Measurements from ENCODE around the gene PITPNB. TPM values are rescaled to one million over a fixed set of nuclear protein-coding genes. Genes with fewer than 3 reads are reported as not detected.

The PITPNB gene
- total and polyA plus RNA-seq, 11 donors: 13.6 to 84.7 (median 46.7) TPM

GRCh38 chr22:27867953-27868731, 50.9 kb downstream of the PITPNB start:
- H3K27ac ChIP-seq: peak overlapping the region; percentile 18 to 87 (median 70)
- ATAC-seq (peak in 2 of 4 donors; percentile 2 to 6), DNase-seq (no peak)
- H3K9me3 ChIP-seq: peaks cover 0 to 6% (median 0%) of the 10 kb centered on the region in 12 donors
- no peak for TF ChIP-seq POLR2A (IDR thresholded peaks at IDR 0.05)
- no peak for TF ChIP-seq CTCF (IDR thresholded peaks at IDR 0.05)
- WGBS, 4 donors: 70 to 72% (median 71%) methylated on average over 5 of the region's 5 CpGs
- H3K36me3 ChIP-seq: peaks cover 0 to 46% (median 20%) of the 10 kb centered on the region in 9 donors
- intact Hi-C loops (cut with DNase I): no loop called here
- no peak overlapping the region for H3K4me3 ChIP-seq
- peaks cover 7 to 75% (median 47%) of the 10 kb centered on the region in 12 donors for H3K4me1 ChIP-seq
- H3K27me3 ChIP-seq: no peaks in the 10 kb centered on the region

GRCh38 chr22:27867085-27867952, 51.7 kb downstream of the PITPNB start:
- no peaks in the 10 kb centered on the region for H3K27me3 ChIP-seq
- H3K4me1 ChIP-seq: peaks cover 6 to 73% (median 45%) of the 10 kb centered on the region in 12 donors
- intact Hi-C loops (cut with DNase I): no loop called here
- H3K36me3 ChIP-seq: peaks cover 0 to 38% (median 16%) of the 10 kb centered on the region in 9 donors
- H3K4me3 ChIP-seq: no peak overlapping the region
- H3K9me3 ChIP-seq: peaks cover 0 to 6% (median 0%) of the 10 kb centered on the region in 12 donors
- no peak for TF ChIP-seq POLR2A (IDR thresholded peaks at IDR 0.05)
- DNase-seq: no peak
- ATAC-seq: peak in 3 of 4 donors; percentile 39 to 48 (median 40)
- peak overlapping the region; percentile 13 to 87 (median 70) for H3K27ac ChIP-seq
- WGBS, 4 donors: 31 to 42% (median 34%) methylated on average over 4 of the region's 4 CpGs

- Histone ChIP-seq H3K27me3 (no peaks in the 10 kb centered on the region), H3K9me3 (peaks cover 0 to 3% (median 0%) of the 10 kb centered on the region in 12 donors), H3K36me3 (peaks cover 0 to 36% (median 14%) of the 10 kb centered on the region in 9 donors), H3K4me1 (peaks cover 6 to 69% (median 45%) of the 10 kb centered on the region in 12 donors), H3K4me3 (no peak overlapping the region), H3K27ac (peak overlapping the region; percentile 13 to 87 (median 70))
- intact Hi-C loops (cut with DNase I): no loop called here
- ATAC-seq (peak; percentile 15 to 62 (median 56)), DNase-seq (peak in 2 of 5 donors; percentile 48 to 52)
- WGBS, 4 donors: 55 to 62% (median 60%) methylated on average over 7 of the region's 7 CpGs
- TF ChIP-seq POLR2A (IDR thresholded peaks at IDR 0.05): no peak
- TF ChIP-seq CTCF (IDR thresholded peaks at IDR 0.05): no peak
Observed at GRCh38 chr22:27866135-27867084, 52.6 kb downstream of the PITPNB start.

GRCh38 chr22:27865496-27865895, 53.6 kb downstream of the PITPNB start:
- Histone ChIP-seq H3K9me3 (no peaks in the 10 kb centered on the region), H3K27me3 (no peaks in the 10 kb centered on the region), H3K4me3 (no peak overlapping the region), H3K36me3 (peaks cover 0 to 30% (median 8%) of the 10 kb centered on the region in 9 donors), H3K27ac (peak overlapping the region in 8 of 12 donors; percentile 54 to 87 (median 78)), H3K4me1 (peaks cover 6 to 67% (median 45%) of the 10 kb centered on the region in 12 donors)
- ATAC-seq (no peak), DNase-seq (no peak)
- intact Hi-C loops (cut with DNase I): no loop called here
- no peak for TF ChIP-seq POLR2A (IDR thresholded peaks at IDR 0.05)
- no peak for TF ChIP-seq CTCF (IDR thresholded peaks at IDR 0.05)
- WGBS, 4 donors: 73 to 90% (median 84%) methylated on average over 6 of the region's 6 CpGs
